Mesodermal cell (in vitro differentiated cells): ENCODE data around the gene SNX12. TPM values are rescaled to one million over a fixed set of nuclear protein-coding genes. Genes with fewer than 3 reads are reported as not detected.

Experiments
- H3K27ac ChIP-seq: 2 replicates; pipeline ENCODE4 v1.7.0; 2013; ENCODE audit warnings: mild to moderate bottlenecking, low read depth, low read length, moderate library complexity; ENCODE audit not compliant: severe bottlenecking
- H3K36me3 ChIP-seq: 2 replicates; pipeline ENCODE4 v1.7.1; 2013; ENCODE audit warnings: mild to moderate bottlenecking, low read length, moderate library complexity; ENCODE audit not compliant: control insufficient read depth, insufficient read depth
- H3K4me1 ChIP-seq: one replicate; pipeline ENCODE4 v1.7.1; 2013; ENCODE audit warnings: mild to moderate bottlenecking, low read length; ENCODE audit not compliant: insufficient read depth, control insufficient read depth, poor library complexity, severe bottlenecking
- H3K4me3 ChIP-seq: 2 replicates; pipeline ENCODE4 v1.7.0; 2013; ENCODE audit warnings: low read length, control low read depth, mild to moderate bottlenecking; ENCODE audit not compliant: insufficient read depth, poor library complexity, severe bottlenecking; ENCODE audit errors: extremely low read depth
- H3K9me3 ChIP-seq: 2 replicates; pipeline ENCODE4 v1.7.1; 2013; ENCODE audit warnings: mild to moderate bottlenecking, low read length, moderate library complexity; ENCODE audit not compliant: control insufficient read depth
- WGBS, 2 experiments: methylation state at CpG; one replicate each; pipeline ENCODE4 v1.1.5; 2013; ENCODE audit warnings: missing lambda C conversion rate in 2 of 2; ENCODE audit not compliant: insufficient coverage in 2 of 2; 5-methylcytosine and 5-hydroxymethylcytosine counted together
- polyA plus RNA-seq, 2 experiments: library from polyadenylated mRNA; stranded (reverse); fragments of 50-300 nt; gene quantifications; one replicate each; pipeline ENCODE4 v1.2.3, GENCODE V29; 2013

The SNX12 gene
- 47.9 TPM for polyA plus RNA-seq (2013, experiment 1 of 2)
- 50.6 TPM for polyA plus RNA-seq (2013, experiment 2 of 2)

DNA sequence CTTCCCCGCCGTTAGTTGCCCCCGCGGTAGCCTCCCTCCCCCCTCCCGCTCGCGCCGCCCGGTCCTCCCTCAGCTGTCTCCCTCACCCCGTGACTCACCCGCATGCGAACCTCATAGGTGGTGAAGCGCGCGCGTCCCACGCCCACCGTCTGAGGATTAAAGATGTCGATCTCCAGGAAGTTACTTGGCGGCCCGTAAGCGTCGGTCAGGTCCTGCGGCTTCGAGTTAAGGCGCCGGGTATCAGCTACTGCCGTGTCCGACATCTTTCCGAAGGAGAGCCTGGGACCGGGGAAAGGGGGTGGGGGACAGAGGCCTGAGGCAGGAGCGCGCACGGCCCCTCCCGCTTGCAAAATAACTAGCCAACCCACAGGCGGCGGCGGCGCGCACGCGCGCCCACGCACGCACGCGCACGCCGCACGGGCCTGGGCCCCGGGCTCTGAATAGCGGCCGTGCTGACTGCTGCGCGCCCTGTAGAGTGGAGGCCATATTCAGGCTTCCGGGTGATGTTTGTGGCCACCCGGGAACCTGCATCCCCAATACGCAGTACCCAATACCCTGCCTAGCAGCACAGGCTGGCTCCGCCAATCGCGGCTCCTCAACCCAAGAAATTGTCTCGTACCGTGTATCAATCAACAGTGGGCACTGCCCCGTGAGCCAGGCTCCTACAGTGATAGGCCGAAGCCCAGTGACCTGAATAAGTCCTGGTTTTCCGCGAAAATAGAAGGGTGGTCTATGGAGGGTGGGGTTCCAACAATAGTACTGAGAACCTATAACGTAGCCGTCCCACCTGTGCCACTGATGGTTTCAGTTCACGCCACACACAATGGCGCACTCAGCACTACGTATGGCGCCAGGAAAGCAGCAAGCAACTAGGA is at the start of gene SNX12:
TSS of gene SNX12 (minus strand) at position 291 of the 875 bp plus-strand sequence. CDS start at position 263, 28 bp downstream.
- 0% methylated on average over 14 to 17 of the region's 73 CpGs for WGBS, 2 experiments
- H3K27ac ChIP-seq: peak within 1 kb of the TSS; percentile 82
- H3K36me3 ChIP-seq: peaks cover 4% of the 10 kb centered on the region
- H3K4me3 ChIP-seq: peak within 1 kb of the TSS; percentile 60
- H3K9me3 ChIP-seq: no peaks in the 10 kb centered on the region
- no peaks in the 10 kb centered on the region for H3K4me1 ChIP-seq

DNA sequence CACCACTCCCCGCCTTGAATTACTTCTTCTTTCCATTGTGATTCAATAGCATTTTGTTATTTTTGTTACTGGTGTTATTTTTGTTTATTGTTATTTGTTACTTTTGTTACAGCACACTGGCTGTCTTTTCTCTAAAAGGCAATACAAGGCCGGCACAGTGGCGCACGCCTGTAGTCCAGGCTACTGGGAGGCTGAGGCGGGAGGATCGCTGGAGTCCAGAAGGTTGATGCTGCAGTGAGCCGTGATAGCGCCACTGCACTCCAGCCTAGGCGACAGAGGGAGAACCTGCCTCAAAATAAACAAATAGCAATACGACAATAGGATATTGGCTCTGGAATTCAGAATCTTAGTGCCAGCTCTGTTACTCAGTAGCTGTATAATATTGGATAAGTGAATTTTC is 49.2 kb upstream of the SNX12 start:
- 100% methylated on average over 5 of the region's 10 CpGs; no CpG with 5 or more reads in 1 of the 2 experiments for WGBS, 2 experiments
- Histone ChIP-seq H3K36me3 (peaks cover 26% of the 10 kb centered on the region), H3K4me1 (peaks cover 6% of the 10 kb centered on the region), H3K9me3 (no peaks in the 10 kb centered on the region), H3K4me3 (no peak overlapping the region), H3K27ac (no peak overlapping the region)

DNA sequence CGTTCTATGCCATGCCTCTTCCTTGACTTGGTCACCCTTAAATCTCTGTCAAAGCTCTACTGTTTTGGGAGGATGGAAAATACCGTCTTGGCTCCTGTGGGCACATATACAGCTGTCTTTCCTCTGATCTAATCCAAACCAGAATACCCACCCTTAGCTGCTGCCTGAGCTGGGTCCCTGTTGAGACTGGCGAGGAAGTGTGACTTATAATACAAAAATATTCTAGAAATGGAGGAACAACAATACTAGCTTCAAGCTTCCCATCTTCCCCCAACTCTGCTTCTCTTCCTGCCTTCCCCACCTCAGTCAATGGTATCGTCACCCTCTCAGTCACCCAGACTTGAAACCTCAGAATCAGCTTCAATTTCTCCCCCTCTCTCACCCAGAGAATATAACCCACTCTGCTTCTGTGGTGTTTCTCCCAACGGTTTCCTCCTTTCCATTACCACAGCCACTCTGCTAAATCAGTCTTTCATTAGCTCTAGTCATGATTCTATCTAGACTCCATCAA is 43.8 kb upstream of the SNX12 start:
- WGBS, 2 experiments: 80 to 81% methylated on average over 2 of the region's 5 CpGs
- Histone ChIP-seq H3K9me3 (no peaks in the 10 kb centered on the region), H3K27ac (no peak overlapping the region), H3K36me3 (no peaks in the 10 kb centered on the region), H3K4me3 (no peak overlapping the region), H3K4me1 (peaks cover 7% of the 10 kb centered on the region)

DNA sequence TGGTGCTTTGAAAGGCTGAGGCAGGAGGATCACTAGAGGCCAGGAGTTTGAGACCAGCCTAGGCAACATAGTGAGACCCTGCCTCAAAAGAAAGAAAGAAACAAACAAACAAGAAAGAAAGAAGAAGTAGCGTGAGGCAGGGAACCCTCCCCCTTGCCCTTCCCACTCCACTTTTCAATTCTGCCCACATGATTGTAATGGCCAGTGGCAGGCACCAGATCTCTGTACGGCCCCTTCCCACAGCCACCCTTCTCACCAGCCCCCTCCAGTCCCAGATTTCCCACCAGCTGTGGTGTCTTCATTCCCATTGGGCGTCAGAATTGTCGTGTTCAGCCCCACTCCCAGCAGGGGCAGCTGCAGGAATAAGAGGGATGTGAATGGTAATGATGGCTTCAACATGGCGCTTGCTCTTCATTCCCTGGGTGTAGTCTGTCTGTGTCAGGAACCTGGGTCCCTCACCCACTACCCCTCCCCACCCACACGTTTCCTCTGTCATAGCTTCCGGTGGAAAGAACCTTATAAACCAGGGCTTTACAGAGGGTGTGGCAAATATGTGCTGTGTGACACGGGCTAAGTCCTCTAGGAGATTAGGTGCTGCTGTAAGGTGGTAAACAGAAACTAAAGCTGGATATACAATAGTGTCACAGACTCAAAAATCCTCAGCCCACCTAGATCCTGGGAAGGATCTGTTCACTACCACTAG is 43.2 kb upstream of the SNX12 start, which contains the start of gene IL2RG:
TSS of gene IL2RG (minus strand) at position 437 of the 703 bp plus-strand sequence. CDS start at position 399, 38 bp downstream.
- no peak within 1 kb of the TSS for H3K27ac ChIP-seq
- no peaks in the 10 kb centered on the region for H3K9me3 ChIP-seq
- no peak within 1 kb of the TSS for H3K4me3 ChIP-seq
- WGBS, 2 experiments: no CpG with 5 or more reads among the region's 8 CpGs
- peaks cover 7% of the 10 kb centered on the region for H3K4me1 ChIP-seq
- no peaks in the 10 kb centered on the region for H3K36me3 ChIP-seq

DNA sequence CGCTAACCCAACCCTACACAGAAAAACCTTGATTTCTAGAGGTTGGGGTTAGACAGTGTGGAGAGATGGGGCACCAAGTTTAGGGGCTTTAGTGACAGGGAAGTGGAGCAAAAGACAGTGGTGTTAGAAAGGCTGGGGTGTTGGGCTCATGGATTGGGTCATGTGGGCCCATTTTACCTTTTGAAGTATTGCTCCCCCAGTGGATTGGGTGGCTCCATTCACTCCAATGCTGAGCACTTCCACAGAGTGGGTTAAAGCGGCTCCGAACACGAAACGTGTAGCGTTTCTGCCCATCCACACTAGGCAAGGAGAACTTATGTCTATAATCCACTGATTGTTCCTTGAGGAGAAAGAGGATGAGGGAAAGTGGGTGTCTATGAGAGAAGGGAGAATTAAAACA is 40.9 kb upstream of the SNX12 start:
- WGBS, 2 experiments: no CpG with 5 or more reads among the region's 6 CpGs
- Histone ChIP-seq H3K4me1 (peaks cover 14% of the 10 kb centered on the region), H3K9me3 (no peaks in the 10 kb centered on the region), H3K36me3 (no peaks in the 10 kb centered on the region), H3K4me3 (no peak overlapping the region), H3K27ac (no peak overlapping the region)

DNA sequence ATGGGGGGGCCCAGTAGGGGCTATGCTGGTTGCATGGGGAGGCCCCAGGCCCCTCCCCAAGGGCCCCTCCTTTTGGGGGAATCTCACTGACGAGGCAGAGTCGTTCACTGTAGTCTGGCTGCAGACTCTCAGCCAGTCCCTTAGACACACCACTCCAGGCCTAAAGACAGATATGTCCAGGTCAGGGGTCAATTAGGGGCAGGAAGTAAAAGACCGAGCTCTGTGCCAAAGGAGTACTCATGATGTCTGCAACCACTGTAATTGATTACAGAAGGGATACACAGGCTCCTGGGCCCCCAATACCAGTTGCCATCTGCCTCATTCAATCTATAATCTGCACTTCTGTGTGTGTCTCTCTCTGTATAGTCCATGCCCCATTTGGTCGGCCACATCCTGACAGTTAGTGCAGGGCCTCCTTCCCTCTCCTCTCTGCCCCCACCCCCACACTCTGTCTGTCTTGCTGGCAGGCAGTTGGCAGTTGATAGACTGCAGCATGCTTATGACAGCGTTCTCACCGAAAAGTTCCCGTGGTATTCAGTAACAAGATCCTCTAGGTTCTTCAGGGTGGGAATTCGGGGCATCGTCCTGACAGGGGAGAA is 39.7 kb upstream of the SNX12 start:
- WGBS, 2 experiments: 58% methylated on average over 5 of the region's 9 CpGs; no CpG with 5 or more reads in 1 of the 2 experiments
- Histone ChIP-seq H3K36me3 (no peaks in the 10 kb centered on the region), H3K27ac (peak overlapping the region; percentile 36), H3K4me1 (peaks cover 20% of the 10 kb centered on the region), H3K4me3 (no peak overlapping the region), H3K9me3 (no peaks in the 10 kb centered on the region)

DNA sequence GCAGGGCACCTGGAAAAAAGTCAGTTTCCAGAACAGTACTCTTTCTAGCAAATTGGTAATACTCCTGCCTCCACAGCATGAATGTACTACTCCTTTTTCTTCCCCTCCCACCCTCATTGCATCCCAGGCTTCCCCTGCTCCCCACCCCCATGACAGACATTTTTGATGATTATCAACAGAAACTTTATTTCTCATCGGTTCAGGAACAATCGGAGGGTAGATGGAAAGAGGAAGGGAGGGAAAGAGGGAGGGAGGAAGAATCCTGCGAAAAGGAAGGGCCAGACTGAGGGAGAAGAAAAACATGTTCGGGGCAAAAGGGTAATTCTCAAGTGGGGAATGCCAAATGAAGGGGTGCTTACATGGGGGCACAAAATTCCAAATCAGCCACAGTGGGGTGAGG is 39.1 kb upstream of the SNX12 start:
- no peaks in the 10 kb centered on the region for H3K9me3 ChIP-seq
- no peak overlapping the region for H3K4me3 ChIP-seq
- peaks cover 25% of the 10 kb centered on the region for H3K4me1 ChIP-seq
- no peaks in the 10 kb centered on the region for H3K36me3 ChIP-seq
- H3K27ac ChIP-seq: no peak overlapping the region
- 92 to 96% methylated on average over 2 of the region's 4 CpGs for WGBS, 2 experiments

DNA sequence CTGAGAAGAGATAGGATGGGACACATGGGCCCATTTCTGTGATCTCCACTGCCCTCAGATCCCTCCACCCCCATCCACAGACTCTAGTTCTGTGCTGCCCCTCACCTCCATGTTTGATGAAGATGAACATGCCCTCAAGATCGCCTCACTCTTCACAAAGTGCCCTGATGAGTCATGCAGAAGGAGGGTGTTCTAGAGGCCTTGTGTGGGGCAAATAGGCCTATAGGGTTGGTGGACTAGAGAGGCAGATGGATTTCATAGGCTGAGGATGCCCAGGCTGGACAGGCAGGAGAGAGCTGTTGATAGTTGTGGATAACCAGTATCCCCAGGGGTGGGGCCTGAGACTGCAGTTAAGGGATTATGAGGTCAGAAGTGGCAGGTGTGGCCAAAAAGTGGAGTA is 38.3 kb upstream of the SNX12 start, which contains the start of gene CXorf65:
TSS of gene CXorf65 (minus strand) at position 314 of the 400 bp plus-strand sequence. CDS start at position 130, 184 bp downstream.
- H3K36me3 ChIP-seq: no peaks in the 10 kb centered on the region
- H3K9me3 ChIP-seq: no peaks in the 10 kb centered on the region
- no CpG with 5 or more reads among the region's 1 CpG for WGBS, 2 experiments
- no peak within 1 kb of the TSS for H3K27ac ChIP-seq
- no peak within 1 kb of the TSS for H3K4me3 ChIP-seq
- peaks cover 30% of the 10 kb centered on the region for H3K4me1 ChIP-seq

DNA sequence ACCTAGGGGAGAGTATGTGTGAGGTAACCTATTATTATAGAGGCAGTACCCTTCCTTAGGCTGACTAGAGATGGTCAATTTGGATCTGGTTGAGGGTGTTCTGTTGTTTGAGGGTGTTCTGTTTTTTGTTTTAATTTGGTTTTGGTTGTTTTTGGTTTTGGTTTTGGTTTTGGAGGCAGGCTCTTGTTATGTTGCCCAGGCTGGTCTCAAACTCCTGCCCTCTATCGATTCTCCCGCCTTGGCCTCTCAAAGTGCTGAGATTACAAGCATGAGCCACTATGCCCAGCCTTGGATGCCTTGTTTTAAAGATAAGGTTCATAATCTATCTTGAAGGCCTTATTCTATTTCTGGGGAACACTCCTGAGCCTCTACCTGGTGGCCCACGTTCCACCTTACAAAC is 37.5 kb upstream of the SNX12 start:
- WGBS, 2 experiments: no CpG with 5 or more reads among the region's 3 CpGs
- Histone ChIP-seq H3K36me3 (no peaks in the 10 kb centered on the region), H3K4me1 (peaks cover 34% of the 10 kb centered on the region), H3K9me3 (no peaks in the 10 kb centered on the region), H3K27ac (no peak overlapping the region), H3K4me3 (no peak overlapping the region)
